ENCODE results near the gene TNNI3. TPM values are rescaled to one million over a fixed set of nuclear protein-coding genes. Genes with fewer than 3 reads are reported as not detected.

Gene TNNI3
- total RNA-seq, 2 experiments from 2014 or later: 2.6 TPM; not detected in 1

DNA sequence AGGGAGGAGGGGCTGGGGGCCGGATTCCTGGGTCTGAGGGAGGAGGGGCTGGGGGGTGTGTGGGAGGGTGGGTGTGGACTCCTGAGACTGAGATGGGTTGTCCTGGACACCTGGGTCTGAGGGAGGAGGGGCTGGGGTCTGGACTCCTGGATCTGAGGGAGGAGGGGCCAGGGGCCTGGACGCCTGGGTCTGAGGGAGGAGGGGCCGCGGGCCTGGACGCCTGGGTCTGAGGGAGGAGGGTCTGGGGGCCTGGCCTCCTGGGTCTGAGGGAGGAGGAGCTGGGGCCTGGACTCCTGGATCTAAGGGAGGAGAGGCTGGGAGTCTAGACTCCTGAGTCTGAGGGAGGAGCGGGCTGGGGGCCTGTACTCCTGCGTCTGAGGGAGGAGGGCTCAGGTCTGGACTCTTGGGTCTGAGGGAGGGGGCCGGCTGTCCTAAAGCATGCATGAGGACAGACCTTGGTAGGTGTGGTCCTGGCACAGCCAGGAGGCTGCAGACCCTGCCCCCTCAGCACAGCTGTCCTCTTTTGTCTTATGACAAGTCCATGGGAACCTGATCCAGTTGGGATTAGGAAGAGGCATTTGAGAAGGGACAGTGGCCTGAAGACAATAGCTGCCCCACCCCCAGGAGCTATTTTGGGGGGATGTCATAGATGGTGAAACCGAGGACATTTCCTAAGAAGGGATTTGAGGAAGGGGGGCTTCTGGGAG is 9.8 kb downstream of the TNNI3 start:
- H3K27ac ChIP-seq (ENCODE audit: low read depth, low read length, poor library complexity, severe bottlenecking): no peak overlapping the region
- TF ChIP-seq EZH2phosphoT487 (IDR thresholded peaks at IDR 0.05; ENCODE audit: borderline replicate concordance, low read depth, low read length): no peak
- TF ChIP-seq, protein P1, sequence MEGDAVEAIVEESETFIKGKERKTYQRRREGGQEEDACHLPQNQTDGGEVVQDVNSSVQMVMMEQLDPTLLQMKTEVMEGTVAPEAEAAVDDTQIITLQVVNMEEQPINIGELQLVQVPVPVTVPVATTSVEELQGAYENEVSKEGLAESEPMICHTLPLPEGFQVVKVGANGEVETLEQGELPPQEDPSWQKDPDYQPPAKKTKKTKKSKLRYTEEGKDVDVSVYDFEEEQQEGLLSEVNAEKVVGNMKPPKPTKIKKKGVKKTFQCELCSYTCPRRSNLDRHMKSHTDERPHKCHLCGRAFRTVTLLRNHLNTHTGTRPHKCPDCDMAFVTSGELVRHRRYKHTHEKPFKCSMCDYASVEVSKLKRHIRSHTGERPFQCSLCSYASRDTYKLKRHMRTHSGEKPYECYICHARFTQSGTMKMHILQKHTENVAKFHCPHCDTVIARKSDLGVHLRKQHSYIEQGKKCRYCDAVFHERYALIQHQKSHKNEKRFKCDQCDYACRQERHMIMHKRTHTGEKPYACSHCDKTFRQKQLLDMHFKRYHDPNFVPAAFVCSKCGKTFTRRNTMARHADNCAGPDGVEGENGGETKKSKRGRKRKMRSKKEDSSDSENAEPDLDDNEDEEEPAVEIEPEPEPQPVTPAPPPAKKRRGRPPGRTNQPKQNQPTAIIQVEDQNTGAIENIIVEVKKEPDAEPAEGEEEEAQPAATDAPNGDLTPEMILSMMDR (conservative IDR thresholded peaks at IDR 0.05; ENCODE audit: low read length): no peak

DNA sequence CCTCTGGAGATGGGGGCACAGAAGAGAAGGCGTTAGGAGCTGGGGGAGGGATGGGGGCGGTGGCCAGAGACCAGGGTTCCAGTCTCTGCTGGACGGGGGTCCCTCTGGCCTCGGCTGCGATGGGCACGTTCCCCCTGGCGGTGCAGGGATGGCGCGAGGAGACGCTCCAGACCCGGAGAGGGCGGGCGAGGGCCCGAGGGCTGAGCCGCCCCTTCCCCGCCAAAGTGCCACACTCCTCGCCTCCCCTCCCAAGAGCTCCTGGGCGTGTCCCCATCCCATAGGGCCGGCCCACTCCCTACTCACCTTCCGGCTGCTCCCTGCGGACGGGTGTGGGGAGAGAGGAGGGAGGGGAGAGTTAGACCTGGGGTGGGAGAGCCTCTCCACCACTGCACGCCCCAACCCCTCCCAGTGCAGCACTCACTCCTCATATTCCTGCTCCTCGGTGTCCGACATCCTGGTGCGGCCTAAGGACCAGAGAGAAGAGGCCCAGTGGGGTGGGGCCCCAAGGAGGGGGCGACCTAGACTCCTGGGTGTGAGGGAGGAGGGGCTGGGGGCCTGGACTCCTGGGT is 10.7 kb downstream of the TNNI3 start:
- Histone ChIP-seq H3K9me3 (ENCODE audit: low read length) (peaks cover 6% of the 10 kb centered on the region), H2AFZ (ENCODE audit: low read length) (peak overlapping the region; percentile 76; the same call in 1 of the 2 replicates), H3K4me1 (ENCODE audit: insufficient read depth, low read length, poor library complexity, severe bottlenecking) (peaks cover 43% of the 10 kb centered on the region), H4K20me1 (ENCODE audit: insufficient read depth, low read length) (no peaks in the 10 kb centered on the region), H3K79me2 (ENCODE audit: insufficient read depth, low read depth, low read length) (no peaks in the 10 kb centered on the region), H3K27ac (ENCODE audit: low read depth, low read length, poor library complexity, severe bottlenecking) (no peak overlapping the region), H3K9me2 (ENCODE audit: insufficient read depth, low read length) (no peaks in the 10 kb centered on the region), H3K4me2 (ENCODE audit: low read length) (peak overlapping the region; percentile 76), H3K4me3 (ENCODE audit: low read depth, low read length, poor library complexity, severe bottlenecking) (peak overlapping the region; percentile 65), H3K36me3 (ENCODE audit: insufficient read depth, low read length) (0 out of 2 replicates have a peak, but pooled peaks cover 6% of the 10 kb centered on the region)
- TF ChIP-seq, protein P1 (conservative IDR thresholded peaks at IDR 0.05; ENCODE audit: low read length): no peak
- no peak for TF ChIP-seq EZH2phosphoT487 (IDR thresholded peaks at IDR 0.05; ENCODE audit: borderline replicate concordance, low read depth, low read length)
- no TSS peak for BruUV-seq (replicated peaks)
- intact Hi-C loops (cut with micrococcal nuclease; ENCODE audit: unreplicated experiment): no loop called here
- DNase-seq (ENCODE audit: low spot score): peak; percentile 42
- POLR2A ChIA-PET: no interaction called here
- CTCF ChIA-PET (ENCODE audit: unreplicated experiment): no interaction called here

More for the DNA sequence above, 9.8 kb downstream of the TNNI3 start:
- Histone ChIP-seq H3K36me3 (ENCODE audit: insufficient read depth, low read length) (0 out of 2 replicates have a peak, but pooled peaks cover 6% of the 10 kb centered on the region), H3K4me2 (ENCODE audit: low read length) (no peak overlapping the region), H4K20me1 (ENCODE audit: insufficient read depth, low read length) (no peaks in the 10 kb centered on the region), H3K4me1 (ENCODE audit: insufficient read depth, low read length, poor library complexity, severe bottlenecking) (peaks cover 50% of the 10 kb centered on the region), H2AFZ (ENCODE audit: low read length) (no peak overlapping the region), H3K9me2 (ENCODE audit: insufficient read depth, low read length) (no peaks in the 10 kb centered on the region), H3K9me3 (ENCODE audit: low read length) (peaks cover 7% of the 10 kb centered on the region), H3K4me3 (ENCODE audit: low read depth, low read length, poor library complexity, severe bottlenecking) (no peak overlapping the region), H3K79me2 (ENCODE audit: insufficient read depth, low read depth, low read length) (no peaks in the 10 kb centered on the region)
- ChIA-PET POLR2A (no interaction called here), CTCF (ENCODE audit: unreplicated experiment) (interaction anchor here (0.6 kb wide), 1 partner anchor 62 kb away, joined by 4 read pairs; no protein-coding TSS in a partner anchor)
- intact Hi-C loops (cut with micrococcal nuclease; ENCODE audit: unreplicated experiment): no loop called here
- DNase-seq (ENCODE audit: low spot score): no peak
- BruUV-seq (replicated peaks): no TSS peak

Measured in OCI-LY7 (cell line).